Adipocyte (in vitro differentiated cells): ENCODE measurements around the gene ST3GAL5.
"Not testable (repeated sequence)": the region's sequence is repeated elsewhere in the genome, so short reads cannot be mapped to it uniquely, and the experiment has no call there.

Experiments
- DNase-seq: peaks from one replicate; pipeline ENCODE4 v3.0.0-alpha.2; 2015; ENCODE audit warnings: low read depth
- H3K27me3 ChIP-seq: replicated peaks from 2 replicates; pipeline ENCODE4 v1.7.0; 2013; ENCODE audit warnings: mild to moderate bottlenecking, low read length, moderate library complexity; ENCODE audit not compliant: control insufficient read depth, insufficient read depth
- H3K36me3 ChIP-seq: 2 replicates; pipeline ENCODE4 v1.7.0; 2013; ENCODE audit warnings: low read length, mild to moderate bottlenecking, moderate library complexity; ENCODE audit not compliant: control insufficient read depth, insufficient read depth, severe bottlenecking
- H3K4me1 ChIP-seq: 2 replicates; pipeline ENCODE4 v1.7.0; 2013; ENCODE audit warnings: mild to moderate bottlenecking, low read length, moderate library complexity; ENCODE audit not compliant: control insufficient read depth, insufficient read depth
- H3K4me3 ChIP-seq: 2 replicates; pipeline ENCODE4 v1.7.0; 2013; ENCODE audit warnings: mild to moderate bottlenecking, low read length, moderate library complexity
- H3K9ac ChIP-seq: 2 replicates; pipeline ENCODE4 v1.7.0; 2013; ENCODE audit warnings: mild to moderate bottlenecking, low read length, moderate library complexity
- H3K9me3 ChIP-seq: 2 replicates; pipeline ENCODE4 v1.7.0; 2013; ENCODE audit warnings: mild to moderate bottlenecking, low read length, moderate library complexity; ENCODE audit not compliant: control insufficient read depth

Gene ST3GAL5

DNA sequence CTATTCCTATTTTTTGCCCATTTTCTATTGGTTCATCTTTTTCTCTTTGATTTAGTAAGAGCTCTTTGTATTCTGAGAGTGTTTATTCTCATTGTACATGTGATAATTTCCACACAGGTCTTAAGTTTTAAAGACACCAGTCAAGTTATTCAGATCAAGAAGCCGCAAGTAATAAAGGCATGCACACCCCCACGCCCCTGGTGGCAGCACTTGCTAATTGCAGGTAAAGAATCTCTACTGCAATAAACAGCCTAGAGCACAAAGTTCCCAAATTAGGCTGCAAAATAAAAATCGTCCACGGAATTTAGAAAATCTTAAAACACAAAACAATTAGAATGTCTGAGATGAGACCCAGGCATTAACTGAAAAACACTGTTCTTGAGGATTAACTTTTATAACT, 45.2 kb downstream of the ST3GAL5 start:
- DNase-seq = no peak
- H3K4me3 ChIP-seq = no peak overlapping the region
- peaks cover 2% of the 10 kb centered on the region for H3K4me1 ChIP-seq
- H3K9ac ChIP-seq = no peak overlapping the region
- no peaks in the 10 kb centered on the region for H3K27me3 ChIP-seq
- peaks cover 52% of the 10 kb centered on the region for H3K36me3 ChIP-seq
- no peaks in the 10 kb centered on the region for H3K9me3 ChIP-seq

DNA sequence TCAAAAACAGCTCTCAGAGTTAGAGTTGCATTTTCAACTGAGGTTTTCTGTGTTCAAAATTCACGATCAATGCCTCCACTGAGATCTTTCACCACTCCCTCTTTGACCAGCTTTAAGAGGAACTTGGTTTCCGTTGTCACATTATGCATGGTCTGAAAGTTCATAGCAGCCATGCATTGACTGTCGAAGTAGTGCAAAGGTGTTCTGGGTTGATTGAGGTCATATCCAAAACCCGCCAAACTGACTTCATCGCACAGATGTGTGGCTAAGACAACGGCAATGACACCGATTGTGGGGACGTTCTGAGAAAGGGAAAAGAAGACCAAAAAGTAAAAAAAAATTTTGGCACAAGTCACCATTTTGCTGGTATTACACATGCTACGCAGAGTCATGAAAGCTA, 48.7 kb downstream of the ST3GAL5 start:
- no peak overlapping the region for H3K4me3 ChIP-seq
- no peak for DNase-seq
- no peak overlapping the region for H3K9ac ChIP-seq
- H3K36me3 ChIP-seq = peaks cover 40% of the 10 kb centered on the region
- H3K9me3 ChIP-seq = no peaks in the 10 kb centered on the region
- no peaks in the 10 kb centered on the region for H3K4me1 ChIP-seq
- H3K27me3 ChIP-seq = no peaks in the 10 kb centered on the region

DNA sequence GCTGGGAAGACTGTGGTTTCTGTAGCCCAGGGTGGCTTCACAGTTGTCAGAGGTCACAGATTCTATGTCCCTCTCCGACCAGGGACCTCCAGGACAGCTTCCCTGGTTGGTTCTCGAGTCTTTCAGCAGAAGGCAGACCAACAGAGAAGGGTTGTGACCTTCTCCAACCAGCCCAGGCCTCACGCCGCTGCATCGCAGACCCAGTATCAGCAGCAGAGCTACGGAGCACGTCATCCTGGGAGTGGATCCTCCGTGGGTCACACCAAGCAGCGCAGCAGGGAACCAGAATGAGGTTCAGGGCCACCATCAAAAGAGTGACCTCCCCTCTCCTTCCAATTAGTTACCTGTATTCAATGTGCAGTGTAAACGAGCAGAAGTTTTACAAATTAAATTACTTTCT, 49.3 kb downstream of the ST3GAL5 start:
- no peak overlapping the region for H3K4me3 ChIP-seq
- H3K9me3 ChIP-seq = no peaks in the 10 kb centered on the region
- peaks cover 4% of the 10 kb centered on the region for H3K4me1 ChIP-seq
- no peak overlapping the region for H3K9ac ChIP-seq
- no peaks in the 10 kb centered on the region for H3K27me3 ChIP-seq
- peaks cover 38% of the 10 kb centered on the region for H3K36me3 ChIP-seq
- DNase-seq = no peak

DNA sequence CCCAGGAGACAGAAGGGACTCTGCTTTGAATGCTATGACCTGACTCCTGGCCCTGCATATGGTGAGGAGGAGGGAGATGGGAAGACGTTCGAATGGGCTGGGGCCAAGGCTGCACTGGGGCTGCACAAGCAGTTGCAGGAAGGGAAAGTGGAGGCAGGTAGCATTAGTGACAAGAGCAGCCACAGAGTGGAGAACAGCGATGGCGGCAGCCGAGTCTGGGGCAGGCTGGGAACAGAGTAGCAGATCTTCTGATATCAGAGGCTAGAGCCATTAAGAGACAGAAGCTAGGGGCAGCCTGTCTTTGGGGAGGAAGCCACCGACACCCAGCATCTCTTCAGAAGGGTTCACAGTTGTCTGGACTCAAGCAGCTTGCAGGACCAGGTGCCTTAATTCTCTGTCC, 50.1 kb downstream of the ST3GAL5 start:
- H3K4me1 ChIP-seq = peaks cover 5% of the 10 kb centered on the region
- DNase-seq = no peak
- no peaks in the 10 kb centered on the region for H3K9me3 ChIP-seq
- H3K27me3 ChIP-seq = no peaks in the 10 kb centered on the region
- H3K4me3 ChIP-seq = no peak overlapping the region
- peaks cover 30% of the 10 kb centered on the region for H3K36me3 ChIP-seq
- no peak overlapping the region for H3K9ac ChIP-seq

DNA sequence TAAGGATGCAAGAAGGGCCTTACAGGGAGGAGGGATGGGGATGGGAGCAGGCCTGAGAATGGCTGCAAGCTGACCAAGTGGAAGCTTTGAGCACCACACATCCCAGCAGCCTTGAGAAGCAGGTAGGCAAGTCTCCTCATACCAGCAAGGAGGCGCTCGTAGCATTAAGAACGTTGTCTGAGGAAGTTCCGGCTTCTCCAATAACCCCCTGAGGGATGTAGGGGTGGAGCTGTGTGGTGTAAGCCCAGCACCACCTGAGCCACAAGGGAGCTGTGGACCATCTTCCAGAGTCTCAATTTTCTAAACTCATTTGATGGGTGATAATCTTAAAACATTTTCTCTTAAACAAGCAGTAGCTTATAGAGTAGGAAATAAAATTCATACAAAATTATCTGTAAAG, 50.6 kb downstream of the ST3GAL5 start:
- no peak overlapping the region for H3K9ac ChIP-seq
- DNase-seq = no peak
- H3K4me1 ChIP-seq = peaks cover 5% of the 10 kb centered on the region
- H3K36me3 ChIP-seq = peaks cover 25% of the 10 kb centered on the region
- H3K27me3 ChIP-seq = no peaks in the 10 kb centered on the region
- H3K9me3 ChIP-seq = no peaks in the 10 kb centered on the region
- no peak overlapping the region for H3K4me3 ChIP-seq

DNA sequence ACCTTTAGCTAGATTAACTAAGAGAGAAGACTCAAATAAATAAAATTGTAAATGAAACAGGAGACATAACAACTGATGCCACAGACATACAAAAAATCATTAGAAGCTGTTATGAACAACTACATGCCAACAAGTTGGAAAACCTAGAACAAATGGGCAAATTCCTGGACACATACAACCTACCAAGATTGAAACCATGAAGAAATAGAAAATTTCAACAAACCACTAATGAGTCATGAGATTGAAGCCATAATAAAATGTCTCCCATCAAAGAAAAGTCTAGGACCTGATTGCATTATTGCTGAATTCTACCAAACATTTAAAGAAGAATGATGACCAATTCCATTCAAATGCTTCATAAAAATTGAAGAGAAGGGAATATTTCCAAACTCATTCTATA, 54.3 kb downstream of the ST3GAL5 start:
- no peak overlapping the region for H3K4me3 ChIP-seq
- no peak for DNase-seq
- H3K9ac ChIP-seq = no peak overlapping the region
- no peaks in the 10 kb centered on the region for H3K9me3 ChIP-seq
- peaks cover 5% of the 10 kb centered on the region for H3K4me1 ChIP-seq
- no peaks in the 10 kb centered on the region for H3K27me3 ChIP-seq
- peaks cover 4% of the 10 kb centered on the region for H3K36me3 ChIP-seq

DNA sequence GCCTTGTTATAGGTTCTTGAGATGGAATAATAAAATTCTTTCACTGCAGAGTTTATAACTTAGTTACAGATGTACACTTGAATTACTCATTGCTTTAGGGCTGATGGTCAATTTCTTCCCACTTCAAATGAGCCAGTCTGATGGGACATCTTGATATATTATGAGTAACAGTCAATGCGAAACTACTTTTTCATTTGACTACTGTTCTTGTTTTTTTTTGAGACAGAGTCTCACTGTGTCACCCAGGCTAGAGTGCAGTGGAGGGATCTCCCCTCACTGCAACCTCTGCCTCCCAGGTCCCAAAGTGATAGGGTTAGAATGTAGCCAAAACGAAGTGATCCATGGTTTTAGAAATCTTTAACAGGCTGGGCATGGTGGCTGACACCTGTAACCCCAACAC, 57.1 kb downstream of the ST3GAL5 start:
- H3K27me3 ChIP-seq = peaks cover 5% of the 10 kb centered on the region
- H3K4me3 ChIP-seq = no peak overlapping the region
- no peaks in the 10 kb centered on the region for H3K9me3 ChIP-seq
- no peaks in the 10 kb centered on the region for H3K36me3 ChIP-seq
- H3K4me1 ChIP-seq = peaks cover 10% of the 10 kb centered on the region
- no peak overlapping the region for H3K9ac ChIP-seq
- DNase-seq = no peak

DNA sequence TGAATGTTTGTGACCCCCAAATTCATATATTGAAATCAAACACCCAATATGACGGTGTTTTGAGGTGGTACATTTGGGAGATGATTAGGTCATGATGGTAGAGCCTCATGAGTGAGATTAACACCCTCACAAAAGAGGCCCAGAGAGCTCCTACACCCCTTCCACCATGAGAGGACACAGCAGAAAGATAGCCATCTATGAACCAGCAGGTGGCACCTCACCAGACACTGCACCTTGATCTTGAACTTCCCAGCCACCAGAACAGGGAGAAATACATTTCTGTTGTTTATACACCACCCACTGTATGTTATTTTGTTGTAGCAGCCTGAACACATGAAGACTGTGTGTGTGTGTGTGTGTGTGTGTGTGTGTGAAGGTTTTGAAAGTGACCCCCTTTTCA, 58.1 kb downstream of the ST3GAL5 start:
- Histone ChIP-seq H3K9ac (no peak overlapping the region), H3K27me3 (peaks cover 6% of the 10 kb centered on the region), H3K4me3 (no peak overlapping the region), H3K4me1 (peaks cover 10% of the 10 kb centered on the region), H3K36me3 (no peaks in the 10 kb centered on the region), H3K9me3 (no peaks in the 10 kb centered on the region)
- DNase-seq = no peak

DNA sequence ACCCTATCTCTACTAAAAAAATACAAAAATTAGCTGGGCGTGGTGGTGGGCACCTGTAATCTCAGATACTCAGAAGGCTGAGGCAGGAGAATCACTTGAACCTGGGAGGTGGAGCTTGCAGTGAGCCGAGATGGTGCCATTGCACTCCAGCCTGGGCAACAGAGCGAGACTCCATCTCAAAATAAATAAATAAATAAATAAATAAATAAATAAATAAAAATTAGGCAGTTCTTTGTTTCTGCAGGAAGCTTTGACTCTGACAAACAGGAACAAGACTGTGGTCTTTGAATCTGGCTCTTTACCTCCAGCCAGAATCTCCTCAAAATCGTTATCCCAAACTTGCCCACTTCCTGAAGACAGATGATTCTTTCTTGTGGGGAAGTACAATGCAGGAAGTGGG, 59.4 kb downstream of the ST3GAL5 start:
- H3K9ac ChIP-seq, H3K4me3 ChIP-seq, H3K27me3 ChIP-seq, H3K9me3 ChIP-seq, DNase-seq, H3K36me3 ChIP-seq, H3K4me1 ChIP-seq: not testable (repeated sequence)

DNA sequence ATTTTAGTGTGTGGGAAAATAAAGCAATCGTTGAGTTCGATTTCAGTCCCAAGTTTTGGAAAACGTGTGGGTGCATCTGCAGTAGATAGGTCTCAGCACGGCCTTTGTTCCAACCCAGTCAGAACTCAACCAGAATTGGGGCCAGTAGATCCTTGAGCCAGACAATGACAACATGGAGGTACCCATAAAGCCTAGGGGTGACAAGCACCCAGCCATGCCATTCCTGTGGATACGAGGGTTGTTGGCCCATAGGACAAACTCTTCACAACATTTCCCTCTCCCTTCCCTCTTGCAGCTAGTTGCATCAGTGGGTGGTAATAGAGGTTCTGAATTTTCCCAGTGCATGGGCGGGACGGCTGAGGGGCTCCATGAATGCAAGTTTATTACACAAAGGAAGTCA, 60.1 kb downstream of the ST3GAL5 start:
- DNase-seq = peak; percentile 33
- Histone ChIP-seq H3K4me3 (no peak overlapping the region), H3K27me3 (peaks cover 6% of the 10 kb centered on the region), H3K9ac (no peak overlapping the region), H3K9me3 (no peaks in the 10 kb centered on the region), H3K36me3 (no peaks in the 10 kb centered on the region), H3K4me1 (peaks cover 5% of the 10 kb centered on the region)

DNA sequence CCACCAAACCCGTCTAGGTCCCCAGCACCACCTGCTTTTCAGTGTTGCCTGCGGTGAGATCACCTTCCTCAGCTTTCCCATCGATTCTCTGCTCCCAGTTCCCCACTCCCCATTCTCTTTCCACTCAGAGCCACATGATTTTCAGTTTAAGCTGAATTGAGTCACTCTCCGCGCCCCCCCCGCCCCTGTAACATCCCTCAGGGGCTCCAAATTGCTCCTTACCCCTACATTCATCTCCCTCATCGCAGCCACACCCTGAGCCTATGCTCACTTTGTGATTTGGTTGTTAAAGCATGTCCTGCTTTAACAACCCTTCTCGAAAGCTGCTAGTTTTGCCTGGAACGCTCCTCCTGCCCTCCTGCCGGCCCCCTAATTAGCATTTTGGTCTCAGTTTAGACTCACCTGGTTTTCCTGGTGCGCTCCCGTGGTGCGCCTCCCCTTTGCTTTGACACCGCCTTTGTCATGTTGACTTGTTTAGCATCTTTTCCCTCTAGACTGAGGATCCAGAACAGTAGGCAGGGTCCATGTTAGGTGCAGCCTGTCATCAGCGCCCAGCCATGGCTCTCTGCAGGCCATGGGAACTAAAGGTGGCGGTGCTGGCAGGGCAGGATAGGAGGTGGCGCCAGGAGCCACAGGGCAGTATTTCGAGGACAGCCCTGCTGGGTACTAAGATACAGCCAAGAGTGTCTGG, 60.8 kb downstream of the ST3GAL5 start:
- Histone ChIP-seq H3K4me1 (peaks cover 5% of the 10 kb centered on the region), H3K36me3 (no peaks in the 10 kb centered on the region), H3K27me3 (peaks cover 6% of the 10 kb centered on the region), H3K9me3 (no peaks in the 10 kb centered on the region), H3K9ac (peak overlapping the region; percentile 56), H3K4me3 (peak overlapping the region; percentile 57)
- no peak for DNase-seq
